ENCODE measurements around the gene STMN1. TPM values are rescaled to one million over a fixed set of nuclear protein-coding genes. Genes with fewer than 3 reads are reported as not detected.

The STMN1 gene
- total and polyA plus RNA-seq, 9 of the 15 experiments (the other 6 are each of a cell fraction or from before 2014, with no cell fraction given) = 269 to 2,153 (median 595) TPM

- TF ChIP-seq GATAD2A (IDR thresholded peaks at IDR 0.05) (peak; percentile 61; the same call in 1 of the 2 replicates), STAT5A (IDR thresholded peaks at IDR 0.05; ENCODE audit: borderline replicate concordance, low read length) (peak; percentile 79; the same call in 1 of the 2 replicates), EGR1 (conservative IDR thresholded peaks at IDR 0.05) (no peak), SMARCA4 (IDR thresholded peaks at IDR 0.05) (peak; percentile 94), ZHX1 (conservative IDR thresholded peaks at IDR 0.05; ENCODE audit: low read length) (no peak), NCOA2 (IDR thresholded peaks at IDR 0.05; ENCODE audit: partially characterized antibody in 2 of 2) (no peak), HMG20B (CRISPR knock-in tag; IDR thresholded peaks at IDR 0.05) (no peak), RUNX1 (IDR thresholded peaks at IDR 0.05; ENCODE audit: low read depth) (no peak), HBP1 (CRISPR knock-in tag; IDR thresholded peaks at IDR 0.05) (peak; percentile 77), ZFP1 (CRISPR knock-in tag; IDR thresholded peaks at IDR 0.05) (no peak), SAP30 (IDR thresholded peaks at IDR 0.05; ENCODE audit: borderline replicate concordance, insufficient read depth, low read depth, low read length, poor library complexity, severe bottlenecking) (no peak), TCFL5 (CRISPR knock-in tag; conservative IDR thresholded peaks at IDR 0.05) (no peak), HES1 (IDR thresholded peaks at IDR 0.05; ENCODE audit: low read depth) (peak; percentile 56), POLR2H (tag; IDR thresholded peaks at IDR 0.05; ENCODE audit: low read depth) (peak; percentile 96), MCM7 (IDR thresholded peaks at IDR 0.05) (no peak), CBFA2T2 (conservative IDR thresholded peaks at IDR 0.05) (peak; percentile 93), KHSRP (IDR thresholded peaks at IDR 0.05) (no peak), ZNF655 (CRISPR knock-in tag; IDR thresholded peaks at IDR 0.05) (no peak), TBP (optimal IDR thresholded peaks at IDR 0.05; ENCODE audit: low read depth, low read length) (peak; percentile 87), GABPB2 (CRISPR knock-in tag; conservative IDR thresholded peaks at IDR 0.05) (no peak; the same call in 1 of the 2 replicates), HDAC2 (IDR thresholded peaks at IDR 0.05) (no peak; the same call in 1 of the 2 replicates), SUPT5H (IDR thresholded peaks at IDR 0.05) (no peak), THRAP3 (IDR thresholded peaks at IDR 0.05; ENCODE audit: borderline replicate concordance) (0 out of 2 replicates have a peak, but pooled peaks have one; percentile 8), TOE1 (IDR thresholded peaks at IDR 0.05; ENCODE audit: borderline replicate concordance) (peak; percentile 72; the same call in 1 of the 2 replicates), TOE1 (CRISPR knock-in tag; IDR thresholded peaks at IDR 0.05; ENCODE audit: borderline replicate concordance, low read depth) (no peak)
Observed at GRCh38 chr1:25933479-25934365, 27.5 kb upstream of the STMN1 start (continued).
